ENCODE measurements around the gene CTNNBL1. TPM values are rescaled to one million over a fixed set of nuclear protein-coding genes. Genes with fewer than 3 reads are reported as not detected.

CTNNBL1 gene
- total and polyA plus RNA-seq, 2 donors (not counting 3 experiments of a cell fraction or from before 2014, with no cell fraction given), result 20.8 to 60.2 TPM

DNA sequence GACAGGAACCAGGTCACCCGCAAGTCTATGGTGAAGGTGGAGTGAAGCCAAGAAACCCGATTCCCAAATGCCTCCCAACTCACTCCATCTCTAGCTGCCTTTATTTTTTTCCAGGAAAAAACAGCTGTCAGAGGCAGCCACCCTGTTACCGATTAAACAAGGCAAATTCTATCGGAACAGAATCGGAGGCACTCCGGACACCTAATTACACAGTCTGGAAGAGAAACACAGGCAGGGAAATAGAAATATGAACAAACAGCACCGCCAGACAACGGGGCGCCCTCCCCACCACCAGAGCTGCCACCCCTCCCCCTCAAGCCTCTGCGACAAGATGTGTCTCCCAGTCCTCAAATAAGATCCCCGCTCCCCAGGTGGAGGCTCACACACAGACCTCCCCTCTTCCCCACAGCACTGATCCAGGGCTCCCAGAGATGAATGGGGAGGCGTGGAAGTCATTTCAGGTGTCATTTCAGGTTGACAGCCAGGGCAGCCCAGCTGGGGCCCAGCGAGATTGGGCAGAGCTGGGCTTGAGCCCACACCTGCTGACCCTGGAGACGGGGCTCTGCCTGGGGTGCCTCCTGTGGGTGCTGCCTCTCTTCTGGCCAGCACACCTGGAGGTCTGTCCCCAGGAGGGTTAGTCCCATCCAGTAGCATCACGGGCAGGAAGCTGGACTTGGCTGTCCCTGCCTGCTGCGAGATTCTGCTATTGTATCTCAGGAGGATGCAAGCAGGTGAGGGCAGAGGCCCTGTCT, 189.3 kb downstream of the CTNNBL1 start:
- H3K9me3 ChIP-seq (replicated peaks; ENCODE audit: control insufficient read depth, insufficient read depth, low read length), result no peaks in the 10 kb centered on the region
- DNase-seq (ENCODE audit: low read depth, low spot score) (no peak), FAIRE-seq (no peak)
- H4K20me1 ChIP-seq (replicated peaks; ENCODE audit: control insufficient read depth, extremely low read depth, insufficient read depth, low read length), result no peaks in the 10 kb centered on the region
- no peaks in the 10 kb centered on the region for H3K79me2 ChIP-seq (ENCODE audit: control insufficient read depth, insufficient read depth, low read length)
- H3K4me1 ChIP-seq (ENCODE audit: control insufficient read depth, extremely low read depth, insufficient read depth, low read length), result no peaks in the 10 kb centered on the region
- ChIA-PET POLR2A (no interaction called here), CTCF (interaction anchor here (1.6 kb wide), 1 partner anchor 9 kb away, joined by 5 read pairs; no protein-coding TSS in a partner anchor)
- dilution Hi-C loops (cut with MboI; ENCODE audit: extremely low pct_ligation_motif_present, low sequenced_read_pairs), result no loop called here
- H3K4me3 ChIP-seq (replicated peaks in 1 of 3; ENCODE audit: insufficient read depth in 1 of 3, low read depth in 1 of 3, low read length in 3 of 3), result no peak overlapping the region
- H3K36me3 ChIP-seq (ENCODE audit: control insufficient read depth in 2 of 2, extremely low read depth in 1 of 2, insufficient read depth in 2 of 2, low read length in 2 of 2), result no peaks in the 10 kb centered on the region
- H3K27ac ChIP-seq (ENCODE audit: insufficient read depth, low read depth, low read length), result no peak overlapping the region
- H3K9me1 ChIP-seq (replicated peaks; ENCODE audit: control insufficient read depth, extremely low read depth, insufficient read depth, low read length), result no peaks in the 10 kb centered on the region
- TF ChIP-seq POLR2A (IDR thresholded peaks at IDR 0.05; ENCODE audit: low read depth, low read length), result no peak
- no peak for TF ChIP-seq POLR2AphosphoS5 (IDR thresholded peaks at IDR 0.05; ENCODE audit: insufficient read depth, low read depth, low read length)
- TF ChIP-seq JUN (IDR thresholded peaks at IDR 0.05; ENCODE audit: borderline replicate concordance, insufficient read depth, insufficient read length, low read depth), result no peak
- TF ChIP-seq GATA2 (IDR thresholded peaks at IDR 0.05; ENCODE audit: insufficient read depth, insufficient read length, low read depth, low read length), result no peak
- TF ChIP-seq MAX (IDR thresholded peaks at IDR 0.05; ENCODE audit: insufficient read depth, insufficient read length), result no peak
- no peak for TF ChIP-seq EZH2 (IDR thresholded peaks at IDR 0.05; ENCODE audit: borderline replicate concordance, low read depth, low read length, severe bottlenecking)
- TF ChIP-seq, protein P1, sequence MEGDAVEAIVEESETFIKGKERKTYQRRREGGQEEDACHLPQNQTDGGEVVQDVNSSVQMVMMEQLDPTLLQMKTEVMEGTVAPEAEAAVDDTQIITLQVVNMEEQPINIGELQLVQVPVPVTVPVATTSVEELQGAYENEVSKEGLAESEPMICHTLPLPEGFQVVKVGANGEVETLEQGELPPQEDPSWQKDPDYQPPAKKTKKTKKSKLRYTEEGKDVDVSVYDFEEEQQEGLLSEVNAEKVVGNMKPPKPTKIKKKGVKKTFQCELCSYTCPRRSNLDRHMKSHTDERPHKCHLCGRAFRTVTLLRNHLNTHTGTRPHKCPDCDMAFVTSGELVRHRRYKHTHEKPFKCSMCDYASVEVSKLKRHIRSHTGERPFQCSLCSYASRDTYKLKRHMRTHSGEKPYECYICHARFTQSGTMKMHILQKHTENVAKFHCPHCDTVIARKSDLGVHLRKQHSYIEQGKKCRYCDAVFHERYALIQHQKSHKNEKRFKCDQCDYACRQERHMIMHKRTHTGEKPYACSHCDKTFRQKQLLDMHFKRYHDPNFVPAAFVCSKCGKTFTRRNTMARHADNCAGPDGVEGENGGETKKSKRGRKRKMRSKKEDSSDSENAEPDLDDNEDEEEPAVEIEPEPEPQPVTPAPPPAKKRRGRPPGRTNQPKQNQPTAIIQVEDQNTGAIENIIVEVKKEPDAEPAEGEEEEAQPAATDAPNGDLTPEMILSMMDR (IDR thresholded peaks at IDR 0.05; ENCODE audit: extremely low read depth in 1 of 2, insufficient read depth in 1 of 2, low read depth in 1 of 2, low read length in 2 of 2), result no peak
- TF ChIP-seq MYC (IDR thresholded peaks at IDR 0.05; ENCODE audit: low read depth, low read length), result no peak
- TF ChIP-seq FOS (IDR thresholded peaks at IDR 0.05; ENCODE audit: borderline replicate concordance, insufficient read depth, low read length), result no peak
- intact Hi-C loops (cut with micrococcal nuclease), result no loop called here
- H3K9ac ChIP-seq (replicated peaks; ENCODE audit: extremely low read depth, insufficient read depth, low read length), result no peak overlapping the region
- no peaks in the 10 kb centered on the region for H3K27me3 ChIP-seq (ENCODE audit: control insufficient read depth in 2 of 2, insufficient read depth in 2 of 2, low read length in 2 of 2)
- no peak overlapping the region for H3K4me2 ChIP-seq (ENCODE audit: insufficient read depth, low read length)
- H2AFZ ChIP-seq (ENCODE audit: low read depth, low read length), result no peak overlapping the region
- no TSS peak for BruUV-seq (replicated peaks)
